Nephron progenitor cell (in vitro differentiated cells): ENCODE measurements around the gene USP44.

Source experiments
- DNase-seq: peaks from one replicate; pipeline ENCODE4 v3.0.0; 2021
- H3K27ac Mint-ChIP-seq: 2 replicates; pipeline ENCODE4 v1.8.0; 2021; ENCODE audit warnings: mild to moderate bottlenecking, moderate library complexity, mixed read lengths
- H3K27me3 Mint-ChIP-seq: 2 replicates; pipeline ENCODE4 v1.8.0; 2021; ENCODE audit warnings: mild to moderate bottlenecking, low read depth, mixed read lengths; ENCODE audit not compliant: poor library complexity
- H3K36me3 Mint-ChIP-seq: 2 replicates; pipeline ENCODE4 v1.8.0; 2021; ENCODE audit warnings: low read depth, mixed read lengths
- H3K4me1 Mint-ChIP-seq: 2 replicates; pipeline ENCODE4 v1.8.0; 2021; ENCODE audit warnings: mixed read lengths
- H3K4me3 Mint-ChIP-seq: 2 replicates; pipeline ENCODE4 v1.8.0; 2021; ENCODE audit warnings: mild to moderate bottlenecking, moderate library complexity, mixed read lengths
- H3K9me3 Mint-ChIP-seq: 2 replicates; pipeline ENCODE4 v1.8.0; 2021; ENCODE audit warnings: mild to moderate bottlenecking, moderate library complexity, mixed read lengths
- CTCF ChIP-seq: fragments of 200-600 bp; sonication (generic); IDR thresholded peaks from 2 replicates; pipeline ENCODE4 v1.5.0; 2021; ENCODE audit warnings: antibody characterized with exemption

USP44 gene

GRCh38 chr12:95474660-95474958 is 76.7 kb downstream of the USP44 start:
- no peaks in the 10 kb centered on the region for H3K9me3 Mint-ChIP-seq
- H3K27me3 Mint-ChIP-seq: peaks cover 4% of the 10 kb centered on the region
- TF ChIP-seq CTCF: no peak

GRCh38 chr12:95473884-95474659 is 77.2 kb downstream of the USP44 start, which contains the start of gene METAP2:
Gene METAP2, plus strand, starts transcription at chr12:95474152. Its CDS starts 28 bp downstream, at chr12:95474180.
- H3K9me3 Mint-ChIP-seq: no peaks in the 10 kb centered on the region
- peak within 1 kb of the TSS; percentile 99 for H3K27ac Mint-ChIP-seq
- peaks cover 7% of the 10 kb centered on the region for H3K27me3 Mint-ChIP-seq
- H3K4me3 Mint-ChIP-seq: peak within 1 kb of the TSS; percentile 99
- peaks cover 37% of the 10 kb centered on the region for H3K36me3 Mint-ChIP-seq
- TF ChIP-seq CTCF: no peak
- DNase-seq: peak; percentile 94
- H3K4me1 Mint-ChIP-seq: peaks cover 21% of the 10 kb centered on the region

More at GRCh38 chr12:95474660-95474958, 76.7 kb downstream of the USP44 start:
- peaks cover 41% of the 10 kb centered on the region for H3K36me3 Mint-ChIP-seq
- H3K27ac Mint-ChIP-seq: peak overlapping the region; percentile 99
- H3K4me1 Mint-ChIP-seq: peaks cover 23% of the 10 kb centered on the region
- H3K4me3 Mint-ChIP-seq: peak overlapping the region; percentile 99
- DNase-seq: no peak

GRCh38 chr12:95473231-95473883 is 77.9 kb downstream of the USP44 start:
- H3K4me1 Mint-ChIP-seq: peaks cover 19% of the 10 kb centered on the region
- peaks cover 6% of the 10 kb centered on the region for H3K27me3 Mint-ChIP-seq
- no peak for TF ChIP-seq CTCF
- peak overlapping the region; percentile 99 for H3K4me3 Mint-ChIP-seq
- no peaks in the 10 kb centered on the region for H3K9me3 Mint-ChIP-seq
- DNase-seq: peak; percentile 33
- H3K27ac Mint-ChIP-seq: peak overlapping the region; percentile 99
- peaks cover 30% of the 10 kb centered on the region for H3K36me3 Mint-ChIP-seq

GRCh38 chr12:95470300-95470699 is 81.0 kb downstream of the USP44 start:
- no peak for TF ChIP-seq CTCF
- DNase-seq: no peak
- H3K4me1 Mint-ChIP-seq: peaks cover 11% of the 10 kb centered on the region
- H3K27ac Mint-ChIP-seq: no peak overlapping the region
- H3K27me3 Mint-ChIP-seq: peaks cover 4% of the 10 kb centered on the region
- H3K9me3 Mint-ChIP-seq: no peaks in the 10 kb centered on the region
- no peaks in the 10 kb centered on the region for H3K36me3 Mint-ChIP-seq
- H3K4me3 Mint-ChIP-seq: no peak overlapping the region
